HG02938 (cell line): ENCODE results near the gene ZNF600.
"Not testable (repeated sequence)": the region's sequence is repeated elsewhere in the genome, so short reads cannot be mapped to it uniquely, and the experiment has no call there.

ENCODE experiments used
- ATAC-seq: cut with Tn5 transposase; IDR thresholded peaks from one replicate; pipeline ENCODE4 v1.9.1; 2021; ENCODE audit warnings: mild to moderate bottlenecking, moderate library complexity; ENCODE audit not compliant: unreplicated experiment

The ZNF600 gene

GRCh38 chr19:52786464-52787354 lies at the start of gene ZNF600:
ZNF600 (minus strand) TSS chr19:52786791; CDS start chr19:52778888, 7,903 bp downstream.
- ATAC-seq, result peak; percentile 84

- ATAC-seq, result not testable (repeated sequence)
These were observed 47.7 kb upstream of the ZNF600 start for GRCh38 chr19:52834289-52834688.

GRCh38 chr19:52833541-52833940 lies 47.0 kb upstream of the ZNF600 start:
- not testable (repeated sequence) for ATAC-seq

- not testable (repeated sequence) for ATAC-seq
These were observed 43.3 kb upstream of the ZNF600 start for GRCh38 chr19:52829866-52830265.

GRCh38 chr19:52825765-52826164 lies 39.2 kb upstream of the ZNF600 start:
- ATAC-seq, result no peak

- ATAC-seq, result no peak
These were observed 37.1 kb upstream of the ZNF600 start for GRCh38 chr19:52823676-52824075.

- peak; percentile 79 for ATAC-seq
These were observed 34.8 kb upstream of the ZNF600 start, which contains the start of gene ZNF28 for GRCh38 chr19:52821204-52821960. ZNF28 (minus strand) TSS chr19:52821633; CDS start chr19:52817958, 3,675 bp downstream.

- ATAC-seq, result not testable (repeated sequence)
These were observed 34.0 kb upstream of the ZNF600 start for GRCh38 chr19:52820472-52821203.

- no peak for ATAC-seq
These were observed 23.2 kb upstream of the ZNF600 start for GRCh38 chr19:52809801-52810200.

- not testable (repeated sequence) for ATAC-seq
These were observed 13.5 kb upstream of the ZNF600 start for GRCh38 chr19:52799950-52800640.

GRCh38 chr19:52789440-52789839 lies 2.8 kb upstream of the ZNF600 start:
- ATAC-seq, result no peak

GRCh38 chr19:52786078-52786463 lies 520 bp downstream of the ZNF600 start:
- peak; percentile 26 for ATAC-seq

GRCh38 chr19:52785506-52785905 lies 1.1 kb downstream of the ZNF600 start:
- ATAC-seq, result no peak

- ATAC-seq, result not testable (repeated sequence)
These were observed 3.7 kb downstream of the ZNF600 start for GRCh38 chr19:52782864-52783263.

- ATAC-seq, result no peak
These were observed 7.8 kb downstream of the ZNF600 start for GRCh38 chr19:52778811-52779210.

GRCh38 chr19:52756447-52756846 lies 30.1 kb downstream of the ZNF600 start:
- not testable (repeated sequence) for ATAC-seq

GRCh38 chr19:52749780-52750179 lies 36.8 kb downstream of the ZNF600 start:
- no peak for ATAC-seq

GRCh38 chr19:52748336-52748950 lies 38.1 kb downstream of the ZNF600 start:
- ATAC-seq, result no peak

- not testable (repeated sequence) for ATAC-seq
These were observed 40.7 kb downstream of the ZNF600 start for GRCh38 chr19:52745919-52746318.

GRCh38 chr19:52743091-52743490 lies 43.5 kb downstream of the ZNF600 start:
- ATAC-seq, result no peak
